OCI-LY1 (cell line): ENCODE measurements around the gene FXYD4.
"Not testable (repeated sequence)": the region's sequence is repeated elsewhere in the genome, so short reads cannot be mapped to it uniquely, and the experiment has no call there.

ENCODE experiments used
- H2AFZ ChIP-seq: fragments of 200-600 bp; sonication (generic), shearing (Covaris generic); 2 replicates; pipeline ENCODE4 v1.6.0; 2014; ENCODE audit warnings: antibody characterized with exemption, mild to moderate bottlenecking, low read length
- H3F3A ChIP-seq: fragments of 200-600 bp; sonication (generic), shearing (Covaris generic); 2 replicates; pipeline ENCODE4 v1.6.0; 2014; ENCODE audit warnings: mild to moderate bottlenecking, antibody characterized with exemption, low read length, moderate library complexity; ENCODE audit not compliant: insufficient read depth
- H3K27ac ChIP-seq: fragments of 200-600 bp; sonication (generic); 2 replicates; pipeline ENCODE4 v1.5.1; 2014; ENCODE audit warnings: low read length, mixed run types, mild to moderate bottlenecking, low read depth; ENCODE audit not compliant: poor library complexity, severe bottlenecking
- H3K27me3 ChIP-seq: fragments of 200-600 bp; sonication (generic); 2 replicates; pipeline ENCODE4 v1.6.0; 2014; ENCODE audit warnings: antibody characterized with exemption, mild to moderate bottlenecking, low read length, moderate library complexity; ENCODE audit not compliant: insufficient read depth
- H3K36me3 ChIP-seq: fragments of 200-600 bp; sonication (generic); 2 replicates; pipeline ENCODE4 v1.6.1; 2014; ENCODE audit warnings: mild to moderate bottlenecking, antibody characterized with exemption, low read length, moderate library complexity, mixed read lengths; ENCODE audit not compliant: insufficient read depth
- H3K4me1 ChIP-seq: fragments of 200-600 bp; sonication (generic); 2 replicates; pipeline ENCODE4 v1.5.1; 2014; ENCODE audit warnings: mild to moderate bottlenecking, low read length, moderate library complexity; ENCODE audit not compliant: insufficient read depth, severe bottlenecking
- H3K4me2 ChIP-seq: fragments of 200-600 bp; sonication (generic), shearing (Covaris generic); 2 replicates; pipeline ENCODE4 v1.6.1; 2014; ENCODE audit warnings: low read length
- H3K4me3 ChIP-seq: fragments of 200-600 bp; sonication (generic); 2 replicates; pipeline ENCODE4 v1.5.1; 2014; ENCODE audit warnings: low read length, low read depth, mild to moderate bottlenecking, mixed read lengths; ENCODE audit not compliant: poor library complexity, severe bottlenecking
- H3K79me2 ChIP-seq: fragments of 200-600 bp; shearing (Covaris generic); 2 replicates; pipeline ENCODE4 v1.6.1; 2016; ENCODE audit warnings: mixed run types, low read length, mixed read lengths; ENCODE audit not compliant: insufficient read depth
- H3K9ac ChIP-seq: fragments of 200-600 bp; sonication (generic), shearing (Covaris generic); 2 replicates; pipeline ENCODE4 v1.6.1; 2014; ENCODE audit warnings: mild to moderate bottlenecking, low read length, mixed read lengths
- H3K9me2 ChIP-seq: fragments of 200-600 bp; sonication (generic), shearing (Covaris generic); 2 replicates; pipeline ENCODE4 v1.6.1; 2014; ENCODE audit warnings: low read depth, mild to moderate bottlenecking, low read length, mixed read lengths
- H3K9me3 ChIP-seq: fragments of 200-600 bp; shearing (Covaris generic); 2 replicates; pipeline ENCODE4 v1.6.1; 2014; ENCODE audit warnings: low read length, mixed read lengths
- H4K20me1 ChIP-seq: fragments of 200-600 bp; sonication (generic), shearing (Covaris generic); 2 replicates; pipeline ENCODE4 v1.6.0; 2016; ENCODE audit warnings: mild to moderate bottlenecking, low read length; ENCODE audit not compliant: insufficient read depth
- CTCF ChIP-seq: fragments of 200-600 bp; sonication (generic), shearing (Covaris generic); IDR thresholded peaks from 2 replicates; pipeline ENCODE4 v1.5.1; 2017; ENCODE audit warnings: mild to moderate bottlenecking, antibody characterized with exemption, low read length, moderate library complexity, mixed read lengths
- EZH2 ChIP-seq: fragments of 200-600 bp; sonication (generic), shearing (Covaris generic); IDR thresholded peaks from 2 replicates; pipeline ENCODE4 v1.8.0; 2017; ENCODE audit warnings: borderline replicate concordance, mixed run types, mild to moderate bottlenecking, antibody characterized with exemption, low read length, moderate library complexity, mixed read lengths

The FXYD4 gene

GRCh38 chr10:43421519-43421918, 50.1 kb downstream of the FXYD4 start:
- no peak for TF ChIP-seq CTCF
- no peak for TF ChIP-seq EZH2
- H3K4me1 ChIP-seq: peaks cover 44% of the 10 kb centered on the region
- H3F3A ChIP-seq: peaks cover 4% of the 10 kb centered on the region; the same call in 1 of the 2 replicates
- peak overlapping the region; percentile 97 for H3K27ac ChIP-seq
- H3K27me3 ChIP-seq: no peaks in the 10 kb centered on the region
- no peaks in the 10 kb centered on the region for H4K20me1 ChIP-seq
- peak overlapping the region; percentile 79 for H3K4me2 ChIP-seq
- H3K9me3 ChIP-seq: no peaks in the 10 kb centered on the region
- no peaks in the 10 kb centered on the region for H3K36me3 ChIP-seq
- no peaks in the 10 kb centered on the region for H3K79me2 ChIP-seq
- peak overlapping the region; percentile 81 for H3K9ac ChIP-seq
- peak overlapping the region; percentile 61 for H3K4me3 ChIP-seq
- H2AFZ ChIP-seq: peak overlapping the region; percentile 39; the same call in 1 of the 2 replicates
- no peaks in the 10 kb centered on the region for H3K9me2 ChIP-seq

- Histone ChIP-seq H3K27ac (peak overlapping the region; percentile 97), H3K4me1 (peaks cover 41% of the 10 kb centered on the region)
- not testable (repeated sequence) for H3K9ac ChIP-seq, H3K4me3 ChIP-seq, H3K9me3 ChIP-seq, H3K4me2 ChIP-seq, H2AFZ ChIP-seq, H3K79me2 ChIP-seq, H4K20me1 ChIP-seq, H3F3A ChIP-seq, H3K9me2 ChIP-seq, H3K27me3 ChIP-seq, H3K36me3 ChIP-seq
Measured at GRCh38 chr10:43421944-43422343, 50.5 kb downstream of the FXYD4 start.

GRCh38 chr10:43424416-43424815, 53.0 kb downstream of the FXYD4 start:
- H3K36me3 ChIP-seq: no peaks in the 10 kb centered on the region
- no peaks in the 10 kb centered on the region for H3F3A ChIP-seq
- no peak overlapping the region for H3K27ac ChIP-seq
- no peaks in the 10 kb centered on the region for H4K20me1 ChIP-seq
- H3K9ac ChIP-seq: no peak overlapping the region
- no peak overlapping the region for H3K4me3 ChIP-seq
- no peaks in the 10 kb centered on the region for H3K79me2 ChIP-seq
- no peak overlapping the region for H2AFZ ChIP-seq
- H3K27me3 ChIP-seq: no peaks in the 10 kb centered on the region
- H3K4me1 ChIP-seq: peaks cover 31% of the 10 kb centered on the region
- no peak overlapping the region for H3K4me2 ChIP-seq
- no peaks in the 10 kb centered on the region for H3K9me3 ChIP-seq
- H3K9me2 ChIP-seq: no peaks in the 10 kb centered on the region
- TF ChIP-seq EZH2 (no peak), CTCF (no peak)
